HG02763 (cell line): ENCODE data around the gene DOCK4.

Experiments used
- ATAC-seq: cut with Tn5 transposase; IDR thresholded peaks from one replicate; pipeline ENCODE4 v1.9.1; 2021; ENCODE audit warnings: mild to moderate bottlenecking, moderate library complexity; ENCODE audit not compliant: unreplicated experiment

The DOCK4 gene

GRCh38 chr7:111975346-111975745 lies 230.9 kb downstream of the DOCK4 start:
- ATAC-seq = no peak

DNA sequence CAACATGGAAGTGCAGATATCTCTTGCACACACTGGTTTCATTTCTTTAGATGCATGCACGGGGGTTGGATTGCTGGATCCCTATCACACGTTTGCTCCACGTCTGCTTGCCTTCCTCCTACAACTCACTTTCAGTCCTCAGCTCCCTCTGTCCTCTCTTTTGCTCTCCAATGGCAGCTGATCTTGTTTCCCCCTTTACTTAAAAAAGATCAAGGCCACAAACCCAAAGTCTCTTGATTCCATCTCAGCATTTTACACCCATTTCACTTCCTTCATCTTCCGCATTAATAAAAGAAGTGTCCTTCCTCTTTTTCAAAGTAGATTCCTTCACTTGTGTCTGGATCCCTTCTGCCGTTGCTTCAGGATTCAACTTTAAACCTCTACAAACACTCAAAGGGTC lies 245.2 kb downstream of the DOCK4 start:
- ATAC-seq = no peak

DNA sequence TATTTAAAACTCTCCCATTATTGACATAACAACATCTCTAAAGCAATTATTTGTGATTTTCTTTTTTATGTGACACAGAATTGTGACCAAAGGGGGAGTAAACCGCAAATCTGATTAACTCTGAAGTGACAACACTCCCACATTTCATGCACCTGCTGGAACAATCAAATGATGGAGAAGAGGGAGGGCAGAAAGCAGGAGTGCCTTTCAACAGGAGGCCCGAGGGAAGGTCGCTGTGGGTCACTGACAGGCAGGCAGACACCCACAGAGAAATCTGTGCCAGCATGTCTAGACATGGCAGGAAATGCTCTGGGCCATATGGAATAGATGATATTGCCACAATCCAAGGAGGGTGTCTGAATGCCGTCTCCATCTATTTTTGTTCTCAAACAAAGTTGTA lies 247.3 kb downstream of the DOCK4 start:
- ATAC-seq = no peak

GRCh38 chr7:111958431-111958830 lies 247.8 kb downstream of the DOCK4 start:
- no peak for ATAC-seq

GRCh38 chr7:111955616-111956015 lies 250.6 kb downstream of the DOCK4 start:
- ATAC-seq = no peak

- no peak for ATAC-seq
Observed at GRCh38 chr7:111954474-111955381, 251.5 kb downstream of the DOCK4 start.

GRCh38 chr7:111954056-111954455 lies 252.1 kb downstream of the DOCK4 start:
- ATAC-seq = no peak

DNA sequence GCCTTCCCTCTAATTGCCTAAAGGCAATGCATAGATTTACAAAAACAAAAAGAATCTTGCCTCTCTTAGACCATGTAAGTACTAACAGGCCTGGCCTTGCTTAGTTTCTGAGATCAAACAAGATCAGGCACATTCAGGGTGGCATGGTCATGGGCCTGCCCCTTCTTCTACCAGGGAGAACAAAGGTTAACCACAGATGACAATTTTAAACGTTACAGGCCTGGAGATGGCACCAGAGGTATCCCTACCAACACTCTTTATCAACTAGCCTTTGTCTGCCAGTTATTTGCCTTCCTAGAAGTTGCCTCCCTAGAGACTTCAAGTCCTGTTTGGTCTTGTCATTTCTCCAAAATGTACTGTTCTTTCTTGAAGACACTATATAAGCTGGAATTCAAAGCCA lies 252.6 kb downstream of the DOCK4 start:
- ATAC-seq = no peak

- no peak for ATAC-seq
Observed at GRCh38 chr7:111952783-111953182, 253.4 kb downstream of the DOCK4 start.

DNA sequence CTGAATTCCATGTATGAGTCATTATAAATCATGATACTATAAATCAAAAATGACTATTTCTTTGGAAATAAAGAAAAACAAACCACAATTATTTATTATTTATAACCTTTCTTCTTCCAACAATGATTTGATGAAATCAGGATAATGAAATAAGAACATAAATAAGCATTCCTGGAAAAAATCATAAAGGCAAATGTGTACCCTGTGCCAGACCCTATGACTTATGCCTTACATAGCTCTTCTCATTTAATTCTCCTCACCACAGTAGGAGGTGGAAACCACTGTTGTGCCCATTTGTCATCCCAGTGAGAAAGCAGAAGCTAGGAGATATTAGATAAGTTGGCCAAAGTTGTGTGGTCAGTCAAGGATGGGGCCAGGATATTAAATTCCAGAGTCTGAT lies 255.1 kb downstream of the DOCK4 start:
- no peak for ATAC-seq

DNA sequence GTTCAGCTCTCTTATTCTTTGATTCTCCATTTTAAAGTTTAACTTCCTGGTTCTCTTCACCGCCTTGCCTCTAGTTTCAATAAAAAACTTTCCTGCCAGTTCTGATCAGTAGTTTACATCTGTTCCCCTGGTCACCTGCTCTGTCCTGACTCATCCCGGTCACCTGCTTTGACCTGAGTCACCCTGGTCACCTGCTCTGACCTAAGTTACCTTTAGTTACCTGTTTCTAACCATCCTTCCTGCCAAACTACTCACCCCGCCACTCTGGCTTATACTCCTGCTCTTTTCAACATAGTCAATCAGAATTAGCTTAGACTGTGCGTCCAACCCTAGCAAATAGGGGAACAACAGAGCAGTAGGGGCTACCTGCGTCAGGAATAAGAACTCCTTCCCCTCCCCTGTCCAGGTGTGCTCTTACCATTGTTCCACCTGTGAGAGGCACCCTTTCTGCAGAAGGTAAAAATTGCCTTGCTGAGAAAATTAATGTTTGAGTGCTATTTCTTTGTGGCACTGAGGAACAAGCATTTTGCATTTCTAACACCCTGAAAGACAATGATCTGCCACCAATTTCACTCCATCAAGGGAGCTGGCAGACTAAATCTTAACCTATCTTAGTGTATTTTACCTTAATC lies 263.6 kb downstream of the DOCK4 start:
- no peak for ATAC-seq

GRCh38 chr7:111937163-111937562 lies 269.0 kb downstream of the DOCK4 start:
- no peak for ATAC-seq

GRCh38 chr7:111933609-111934008 lies 272.6 kb downstream of the DOCK4 start:
- no peak for ATAC-seq

GRCh38 chr7:111931958-111932357 lies 274.2 kb downstream of the DOCK4 start:
- ATAC-seq = no peak

DNA sequence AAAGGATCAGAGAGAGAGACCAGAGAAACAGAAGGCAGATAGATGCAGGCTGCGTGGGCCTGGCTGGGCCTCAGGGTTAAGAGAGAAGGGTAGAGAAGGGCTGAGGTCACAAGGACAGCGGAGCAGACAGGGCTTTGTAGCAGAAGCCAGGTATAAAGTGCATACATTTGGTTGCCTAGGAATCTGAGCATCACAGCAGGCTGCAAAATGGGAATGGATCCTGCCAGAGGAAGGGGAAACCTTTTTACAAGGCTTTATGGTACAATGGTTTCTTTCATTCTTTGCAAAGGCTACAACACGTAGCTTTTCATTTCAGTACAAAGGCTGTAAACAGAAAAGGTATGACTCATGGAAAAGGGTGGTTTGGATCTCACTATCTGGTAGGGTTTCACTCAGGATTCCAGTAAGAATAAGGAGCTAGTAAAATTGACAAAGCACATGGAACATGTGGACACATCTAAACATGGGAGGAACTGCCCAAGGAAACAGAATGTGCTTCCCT lies 275.1 kb downstream of the DOCK4 start:
- no peak for ATAC-seq

DNA sequence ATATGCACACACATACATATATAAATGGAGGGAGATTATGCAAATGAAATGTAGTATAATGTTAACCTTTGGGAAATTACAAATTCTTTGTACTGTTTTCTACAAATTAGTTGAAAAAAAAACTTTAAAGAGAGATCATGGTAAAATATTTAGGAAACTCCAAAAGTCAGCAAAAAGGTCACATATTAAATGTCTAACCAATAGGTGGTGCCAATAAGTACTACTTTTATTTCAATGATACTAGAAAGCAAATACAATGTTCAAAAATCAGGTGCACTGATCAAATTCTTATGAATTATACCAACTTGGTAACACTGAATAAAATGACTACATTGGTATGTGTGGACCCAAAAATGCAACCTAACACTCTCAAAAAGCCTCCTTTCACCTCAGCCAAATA lies 276.9 kb downstream of the DOCK4 start:
- no peak for ATAC-seq

DNA sequence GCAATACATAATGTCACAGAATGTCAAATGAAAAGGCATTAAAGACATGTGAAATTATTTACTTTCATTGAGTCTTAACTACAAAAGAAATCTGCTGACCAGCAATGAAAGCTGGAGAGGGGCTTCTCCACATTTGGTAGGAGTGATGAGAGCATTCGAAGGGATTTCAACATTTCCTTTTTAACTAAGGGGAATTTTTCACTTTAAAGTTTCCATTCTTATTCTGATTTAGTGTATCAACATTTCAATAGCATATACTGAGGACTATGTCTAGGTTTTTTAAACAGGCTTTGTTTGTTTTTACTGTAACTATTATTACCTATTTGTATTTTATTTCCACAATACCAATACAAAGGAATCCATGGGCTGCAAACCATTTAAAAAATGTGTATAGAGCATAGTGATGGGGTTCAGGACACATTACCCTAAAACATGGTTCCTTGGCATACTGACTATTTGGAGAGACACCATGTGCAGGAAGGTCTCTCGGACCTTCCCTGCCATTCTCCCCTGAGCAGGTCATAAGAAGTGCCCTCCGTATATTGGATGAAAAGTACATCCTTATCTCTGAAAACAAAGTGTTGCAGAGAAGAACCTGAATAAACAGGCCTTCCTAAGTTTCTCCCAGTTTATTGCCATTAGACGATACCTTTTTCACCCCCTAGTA lies 278.7 kb downstream of the DOCK4 start:
- ATAC-seq = no peak

DNA sequence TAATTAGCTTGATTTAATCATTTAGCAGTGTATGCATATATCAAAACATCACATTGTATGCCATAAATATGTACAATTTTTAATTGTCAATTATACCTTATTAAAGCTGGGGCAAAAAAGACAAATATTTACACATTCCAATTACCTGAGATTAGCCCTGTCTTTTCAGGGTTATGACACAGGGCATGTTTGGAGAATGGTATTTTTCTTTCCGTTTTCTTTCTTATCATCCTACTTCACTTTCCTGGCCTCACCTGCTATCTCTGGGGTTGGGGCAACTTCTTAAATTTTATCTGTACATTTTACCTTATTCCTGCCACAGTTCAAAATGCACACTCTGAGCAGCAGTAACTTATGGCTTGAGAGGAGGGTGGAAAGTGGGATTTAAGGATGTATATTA lies 285.9 kb downstream of the DOCK4 start:
- ATAC-seq = no peak

- ATAC-seq = no peak
Observed at GRCh38 chr7:111919631-111920179, 286.5 kb downstream of the DOCK4 start.

DNA sequence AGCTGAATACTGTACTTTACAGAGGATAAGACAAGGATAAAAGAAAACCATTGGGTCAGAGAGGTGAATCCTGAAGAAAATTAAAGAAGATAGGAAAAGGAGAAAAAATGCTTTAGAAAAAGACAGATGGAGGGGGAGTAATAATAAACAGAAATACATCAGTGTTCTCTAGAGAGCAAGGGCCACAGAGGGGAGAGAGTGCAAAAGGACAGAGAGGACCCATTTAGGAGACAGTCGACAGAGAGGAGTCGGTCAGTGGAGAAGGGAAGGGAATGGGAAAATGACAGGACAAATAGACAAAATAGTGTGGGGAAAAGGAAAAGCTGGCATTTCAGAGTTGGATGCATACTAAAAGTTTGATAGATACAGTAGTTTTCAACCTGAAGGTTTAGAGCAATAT lies 287.0 kb downstream of the DOCK4 start:
- ATAC-seq = no peak

DNA sequence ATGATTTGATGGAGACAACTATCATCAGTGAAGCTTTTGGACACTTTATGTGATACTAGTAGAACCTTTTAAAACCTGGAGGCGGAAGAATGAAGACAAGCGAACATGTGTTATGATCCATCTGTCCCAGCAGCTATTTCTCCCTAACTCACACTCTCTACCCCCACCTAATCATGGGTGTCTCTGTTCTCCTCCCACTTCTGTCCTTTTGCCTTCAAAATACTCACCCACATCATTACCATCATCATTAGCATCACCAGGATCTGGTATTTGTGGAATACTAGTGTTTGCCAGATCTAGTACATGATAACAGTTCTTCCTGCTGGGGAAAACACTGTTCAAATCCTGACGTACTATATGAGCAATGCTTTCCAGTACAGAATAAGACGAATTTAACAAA lies 287.7 kb downstream of the DOCK4 start:
- ATAC-seq = no peak
